Measurements from ENCODE around the gene PTPRN2. TPM values are rescaled to one million over a fixed set of nuclear protein-coding genes. Genes with fewer than 3 reads are reported as not detected.

The PTPRN2 gene
- total RNA-seq, 1 experiment from 2014 or later, result not detected

DNA sequence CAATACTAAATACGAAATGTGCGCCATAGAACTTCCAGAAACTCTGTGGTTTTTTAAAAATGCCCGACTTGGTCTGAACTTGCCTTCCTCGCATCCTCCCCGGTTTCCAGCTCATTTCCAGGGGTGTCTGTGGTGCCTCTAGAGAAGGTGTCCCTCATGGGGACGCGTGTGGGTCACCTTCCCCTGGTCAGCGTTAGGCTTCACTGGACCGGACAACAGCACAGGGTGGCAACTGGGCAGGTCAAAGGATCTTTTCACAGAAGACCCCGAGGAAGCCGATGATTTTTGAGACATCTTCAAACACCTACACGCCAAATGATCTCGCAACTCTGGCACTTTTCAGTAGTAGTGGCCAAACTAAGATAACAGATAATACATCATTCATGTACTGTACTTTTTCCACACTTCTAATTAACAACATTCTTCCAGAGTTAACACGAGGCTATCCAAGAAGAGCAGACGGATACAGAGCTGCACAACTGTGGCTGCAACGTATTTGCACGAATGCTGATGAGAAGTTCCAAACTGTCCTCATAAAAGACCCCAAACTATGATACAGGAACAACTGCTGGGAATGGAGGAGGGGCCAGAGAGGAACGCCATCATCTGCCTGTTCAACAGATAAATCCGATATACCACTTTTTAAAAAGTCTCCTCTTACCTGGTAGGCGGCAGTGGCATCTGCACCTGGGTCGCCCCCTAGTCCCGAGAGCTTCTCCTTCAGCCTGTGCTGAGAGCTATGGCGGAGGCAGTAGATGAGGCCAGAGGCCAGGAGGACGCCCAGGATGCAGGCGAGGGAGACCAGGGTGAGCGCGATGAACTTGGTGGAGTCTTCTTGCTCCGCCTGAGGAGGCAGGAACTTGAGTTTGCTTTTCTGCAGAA lies 905.3 kb downstream of the PTPRN2 start:
- Histone ChIP-seq H3K36me3 (ENCODE audit: low read depth) (no peaks in the 10 kb centered on the region), H3K9me2 (ENCODE audit: insufficient read depth) (no peaks in the 10 kb centered on the region), H2AFZ (no peak overlapping the region), H3F3A (ENCODE audit: insufficient read depth, low read depth) (no peaks in the 10 kb centered on the region), H3K4me2 (no peak overlapping the region), H3K9me3 (ENCODE audit: insufficient read depth, low read depth) (no peaks in the 10 kb centered on the region), H3K27me3 (ENCODE audit: insufficient read depth, low read depth) (peaks cover 82% of the 10 kb centered on the region), H3K27ac (no peak overlapping the region), H3K79me2 (ENCODE audit: low read depth) (no peaks in the 10 kb centered on the region), H4K20me1 (ENCODE audit: insufficient read depth) (0 out of 2 replicates have a peak, but pooled peaks cover 2% of the 10 kb centered on the region), H3K4me3 (no peak overlapping the region), H3K4me1 (replicated peaks; ENCODE audit: insufficient read depth) (no peaks in the 10 kb centered on the region)
- TF ChIP-seq, protein P1, sequence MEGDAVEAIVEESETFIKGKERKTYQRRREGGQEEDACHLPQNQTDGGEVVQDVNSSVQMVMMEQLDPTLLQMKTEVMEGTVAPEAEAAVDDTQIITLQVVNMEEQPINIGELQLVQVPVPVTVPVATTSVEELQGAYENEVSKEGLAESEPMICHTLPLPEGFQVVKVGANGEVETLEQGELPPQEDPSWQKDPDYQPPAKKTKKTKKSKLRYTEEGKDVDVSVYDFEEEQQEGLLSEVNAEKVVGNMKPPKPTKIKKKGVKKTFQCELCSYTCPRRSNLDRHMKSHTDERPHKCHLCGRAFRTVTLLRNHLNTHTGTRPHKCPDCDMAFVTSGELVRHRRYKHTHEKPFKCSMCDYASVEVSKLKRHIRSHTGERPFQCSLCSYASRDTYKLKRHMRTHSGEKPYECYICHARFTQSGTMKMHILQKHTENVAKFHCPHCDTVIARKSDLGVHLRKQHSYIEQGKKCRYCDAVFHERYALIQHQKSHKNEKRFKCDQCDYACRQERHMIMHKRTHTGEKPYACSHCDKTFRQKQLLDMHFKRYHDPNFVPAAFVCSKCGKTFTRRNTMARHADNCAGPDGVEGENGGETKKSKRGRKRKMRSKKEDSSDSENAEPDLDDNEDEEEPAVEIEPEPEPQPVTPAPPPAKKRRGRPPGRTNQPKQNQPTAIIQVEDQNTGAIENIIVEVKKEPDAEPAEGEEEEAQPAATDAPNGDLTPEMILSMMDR (conservative IDR thresholded peaks at IDR 0.05), result no peak
- no peak for TF ChIP-seq EZH2 (IDR thresholded peaks at IDR 0.05; ENCODE audit: low read depth)
- CTCF ChIA-PET, result no interaction called here
- POLR2A ChIA-PET (ENCODE audit: unreplicated experiment), result no interaction called here
- BruUV-seq (replicated peaks), result no TSS peak
- intact Hi-C loops (cut with micrococcal nuclease; ENCODE audit: unreplicated experiment), result no loop called here
- DNase-seq, result no peak

DNA sequence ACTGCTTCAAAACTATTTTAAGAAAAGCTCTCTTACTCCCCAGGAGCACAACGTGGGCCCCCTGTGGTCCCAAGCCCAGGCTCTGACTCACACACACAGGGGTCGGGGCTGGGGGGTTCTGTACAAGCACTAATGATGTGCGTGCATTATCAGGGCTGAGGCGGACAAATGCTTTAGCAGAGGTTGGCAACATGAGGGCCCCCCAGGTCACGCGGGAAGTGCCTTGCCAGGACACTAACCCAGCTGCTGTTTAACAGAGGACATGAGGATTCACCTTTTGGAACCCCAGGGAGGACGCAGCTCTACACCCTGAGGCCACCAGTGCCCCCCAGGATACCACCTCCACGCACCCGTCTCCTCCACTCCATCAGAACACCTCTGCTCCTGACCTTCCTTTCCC lies 908.0 kb downstream of the PTPRN2 start:
- ChIA-PET CTCF (no interaction called here), POLR2A (ENCODE audit: unreplicated experiment) (interaction anchor here (0.7 kb wide), 1 partner anchor 620 kb away, joined by 3 read pairs; no protein-coding TSS in a partner anchor)
- BruUV-seq (replicated peaks), result no TSS peak
- no peaks in the 10 kb centered on the region for H3F3A ChIP-seq (ENCODE audit: insufficient read depth, low read depth)
- H3K9me2 ChIP-seq (ENCODE audit: insufficient read depth), result no peaks in the 10 kb centered on the region
- no peak overlapping the region for H3K4me2 ChIP-seq
- no peaks in the 10 kb centered on the region for H3K79me2 ChIP-seq (ENCODE audit: low read depth)
- H3K4me1 ChIP-seq (replicated peaks; ENCODE audit: insufficient read depth), result no peaks in the 10 kb centered on the region
- no peak overlapping the region for H3K4me3 ChIP-seq
- H4K20me1 ChIP-seq (ENCODE audit: insufficient read depth), result no peaks in the 10 kb centered on the region
- H3K9me3 ChIP-seq (ENCODE audit: insufficient read depth, low read depth), result no peaks in the 10 kb centered on the region
- no peak for DNase-seq
- peaks cover 95% of the 10 kb centered on the region for H3K27me3 ChIP-seq (ENCODE audit: insufficient read depth, low read depth)
- H3K36me3 ChIP-seq (ENCODE audit: low read depth), result no peaks in the 10 kb centered on the region
- intact Hi-C loops (cut with micrococcal nuclease; ENCODE audit: unreplicated experiment), result no loop called here
- H2AFZ ChIP-seq, result no peak overlapping the region
- TF ChIP-seq EZH2 (IDR thresholded peaks at IDR 0.05; ENCODE audit: low read depth), result no peak
- TF ChIP-seq, protein P1 (conservative IDR thresholded peaks at IDR 0.05), result no peak
- H3K27ac ChIP-seq, result no peak overlapping the region

DNA sequence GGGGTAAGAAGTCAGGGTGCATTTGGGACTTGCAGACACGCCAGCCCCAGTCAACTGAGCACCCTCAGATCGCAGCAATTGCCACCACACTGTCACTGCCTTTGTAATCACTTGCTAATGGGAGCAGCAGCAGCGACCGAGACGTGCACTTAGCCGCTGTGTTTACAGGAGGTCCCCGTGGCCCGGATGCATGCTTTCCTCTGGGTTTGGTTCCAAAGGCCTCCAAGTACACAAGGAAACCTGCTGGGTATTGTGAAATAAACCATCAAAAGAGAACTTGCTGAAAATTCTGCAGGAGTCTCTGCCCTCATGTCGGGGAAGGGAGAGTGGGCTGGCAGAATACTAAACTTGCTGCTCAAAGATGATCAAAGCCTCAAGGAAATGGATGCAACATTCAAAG lies 909.1 kb downstream of the PTPRN2 start:
- Histone ChIP-seq H2AFZ (no peak overlapping the region), H3K4me3 (no peak overlapping the region), H4K20me1 (ENCODE audit: insufficient read depth) (no peaks in the 10 kb centered on the region), H3F3A (ENCODE audit: insufficient read depth, low read depth) (no peaks in the 10 kb centered on the region), H3K79me2 (ENCODE audit: low read depth) (no peaks in the 10 kb centered on the region), H3K9me3 (ENCODE audit: insufficient read depth, low read depth) (no peaks in the 10 kb centered on the region), H3K4me2 (no peak overlapping the region), H3K36me3 (ENCODE audit: low read depth) (no peaks in the 10 kb centered on the region), H3K9me2 (ENCODE audit: insufficient read depth) (no peaks in the 10 kb centered on the region), H3K27me3 (ENCODE audit: insufficient read depth, low read depth) (peaks cover 100% of the 10 kb centered on the region), H3K27ac (no peak overlapping the region), H3K4me1 (replicated peaks; ENCODE audit: insufficient read depth) (no peaks in the 10 kb centered on the region)
- ChIA-PET CTCF (no interaction called here), POLR2A (ENCODE audit: unreplicated experiment) (no interaction called here)
- TF ChIP-seq, protein P1 (conservative IDR thresholded peaks at IDR 0.05), result no peak
- TF ChIP-seq EZH2 (IDR thresholded peaks at IDR 0.05; ENCODE audit: low read depth), result no peak
- no peak for DNase-seq
- no TSS peak for BruUV-seq (replicated peaks)
- intact Hi-C loops (cut with micrococcal nuclease; ENCODE audit: unreplicated experiment), result no loop called here

All from PC-9 (cell line).